Fibroblast of lung (primary cell): ENCODE results near the gene RNF14.

Source experiments
- EZH2 ChIP-seq: IDR thresholded peaks from 2 replicates; pipeline ENCODE4 v1.5.1; 2012; ENCODE audit warnings: low read length, control low read depth, mild to moderate bottlenecking; ENCODE audit errors: missing control alignments
- TF ChIP-seq, protein P1 (sequence below), 2 donors: IDR thresholded peaks in 1 of 2; conservative IDR thresholded peaks in 1 of 2; 1 replicate in 1 of 2; 2 replicates in 1 of 2; pipeline ENCODE4 v1.5.1; 2011 to 2012; ENCODE audit warnings: low read length in 2 of 2, control low read depth in 1 of 2, inconsistent platforms in 1 of 2, low read depth in 1 of 2, mild to moderate bottlenecking in 1 of 2

GRCh38 chr5:142032747-142033631 is 64.1 kb downstream of the RNF14 start:
- TF ChIP-seq, protein P1, sequence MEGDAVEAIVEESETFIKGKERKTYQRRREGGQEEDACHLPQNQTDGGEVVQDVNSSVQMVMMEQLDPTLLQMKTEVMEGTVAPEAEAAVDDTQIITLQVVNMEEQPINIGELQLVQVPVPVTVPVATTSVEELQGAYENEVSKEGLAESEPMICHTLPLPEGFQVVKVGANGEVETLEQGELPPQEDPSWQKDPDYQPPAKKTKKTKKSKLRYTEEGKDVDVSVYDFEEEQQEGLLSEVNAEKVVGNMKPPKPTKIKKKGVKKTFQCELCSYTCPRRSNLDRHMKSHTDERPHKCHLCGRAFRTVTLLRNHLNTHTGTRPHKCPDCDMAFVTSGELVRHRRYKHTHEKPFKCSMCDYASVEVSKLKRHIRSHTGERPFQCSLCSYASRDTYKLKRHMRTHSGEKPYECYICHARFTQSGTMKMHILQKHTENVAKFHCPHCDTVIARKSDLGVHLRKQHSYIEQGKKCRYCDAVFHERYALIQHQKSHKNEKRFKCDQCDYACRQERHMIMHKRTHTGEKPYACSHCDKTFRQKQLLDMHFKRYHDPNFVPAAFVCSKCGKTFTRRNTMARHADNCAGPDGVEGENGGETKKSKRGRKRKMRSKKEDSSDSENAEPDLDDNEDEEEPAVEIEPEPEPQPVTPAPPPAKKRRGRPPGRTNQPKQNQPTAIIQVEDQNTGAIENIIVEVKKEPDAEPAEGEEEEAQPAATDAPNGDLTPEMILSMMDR (conservative IDR thresholded peaks at IDR 0.05 in 1 of 2, IDR thresholded peaks at IDR 0.05 in 1 of 2; ENCODE audit: low read depth in 1 of 2, low read length in 2 of 2): no peak
- TF ChIP-seq EZH2: no peak
